Progenitor cell of endocrine pancreas (in vitro differentiated cells): ENCODE measurements around the gene SLC8B1. TPM values are rescaled to one million over a fixed set of nuclear protein-coding genes. Genes with fewer than 3 reads are reported as not detected.

ENCODE experiments used
- DNase-seq: peaks from one replicate; pipeline ENCODE4 v3.0.0; 2021; ENCODE audit warnings: low spot score; ENCODE audit not compliant: unreplicated experiment
- H3K27ac Mint-ChIP-seq: 2 replicates; pipeline ENCODE4 v1.8.0; 2021; ENCODE audit warnings: mild to moderate bottlenecking, moderate library complexity, mixed read lengths
- H3K27me3 Mint-ChIP-seq: 2 replicates; pipeline ENCODE4 v1.8.0; 2021; ENCODE audit warnings: mixed read lengths
- H3K36me3 Mint-ChIP-seq: 2 replicates; pipeline ENCODE4 v1.8.0; 2022; ENCODE audit warnings: mixed read lengths; ENCODE audit not compliant: insufficient read depth
- H3K4me1 Mint-ChIP-seq: 2 replicates; pipeline ENCODE4 v1.8.0; 2021; ENCODE audit warnings: low read depth, mixed read lengths
- H3K4me3 Mint-ChIP-seq: 2 replicates; pipeline ENCODE4 v1.8.0; 2021; ENCODE audit warnings: low read depth, mild to moderate bottlenecking, moderate library complexity, mixed read lengths
- H3K9me3 Mint-ChIP-seq: 2 replicates; pipeline ENCODE4 v1.8.0; 2021; ENCODE audit warnings: low read depth, mixed read lengths
- CTCF ChIP-seq: fragments of 200-600 bp; sonication (generic); IDR thresholded peaks from one replicate; pipeline ENCODE4 v1.5.0; 2021; ENCODE audit warnings: antibody characterized with exemption, mild to moderate bottlenecking; ENCODE audit not compliant: unreplicated experiment
- total RNA-seq: library from RNA; stranded (reverse); gene quantifications from 2 replicates; pipeline ENCODE4 v1.2.1, GENCODE V29; 2021

Gene SLC8B1
- total RNA-seq, 1 donor from 2014 or later = 9.8 TPM

GRCh38 chr12:113257564-113257963, 77.3 kb downstream of the SLC8B1 start:
- Mint-ChIP-seq H3K4me3 (no peak overlapping the region), H3K27ac (no peak overlapping the region), H3K9me3 (peaks cover 10% of the 10 kb centered on the region), H3K4me1 (peaks cover 16% of the 10 kb centered on the region), H3K36me3 (peaks cover 5% of the 10 kb centered on the region), H3K27me3 (no peaks in the 10 kb centered on the region)
- TF ChIP-seq CTCF = no peak
- no peak for DNase-seq

GRCh38 chr12:113254298-113254697, 80.6 kb downstream of the SLC8B1 start:
- no peak for DNase-seq

GRCh38 chr12:113253532-113254285, 81.2 kb downstream of the SLC8B1 start:
- DNase-seq = no peak
- peaks cover 10% of the 10 kb centered on the region for H3K9me3 Mint-ChIP-seq
- peaks cover 5% of the 10 kb centered on the region for H3K36me3 Mint-ChIP-seq
- no peak for TF ChIP-seq CTCF
- H3K27me3 Mint-ChIP-seq = no peaks in the 10 kb centered on the region
- H3K4me3 Mint-ChIP-seq = no peak overlapping the region
- peaks cover 2% of the 10 kb centered on the region for H3K4me1 Mint-ChIP-seq
- H3K27ac Mint-ChIP-seq = no peak overlapping the region

More at GRCh38 chr12:113254298-113254697, 80.6 kb downstream of the SLC8B1 start:
- H3K36me3 Mint-ChIP-seq = peaks cover 5% of the 10 kb centered on the region
- H3K27me3 Mint-ChIP-seq = no peaks in the 10 kb centered on the region
- no peak for TF ChIP-seq CTCF
- H3K4me3 Mint-ChIP-seq = no peak overlapping the region
- H3K9me3 Mint-ChIP-seq = peaks cover 10% of the 10 kb centered on the region
- H3K4me1 Mint-ChIP-seq = peaks cover 3% of the 10 kb centered on the region
- H3K27ac Mint-ChIP-seq = no peak overlapping the region

GRCh38 chr12:113252494-113252893, 82.4 kb downstream of the SLC8B1 start:
- peaks cover 5% of the 10 kb centered on the region for H3K36me3 Mint-ChIP-seq
- no peak for DNase-seq
- peaks cover 14% of the 10 kb centered on the region for H3K4me1 Mint-ChIP-seq
- peaks cover 10% of the 10 kb centered on the region for H3K9me3 Mint-ChIP-seq
- H3K27me3 Mint-ChIP-seq = no peaks in the 10 kb centered on the region
- H3K4me3 Mint-ChIP-seq = no peak overlapping the region
- TF ChIP-seq CTCF = no peak
- H3K27ac Mint-ChIP-seq = no peak overlapping the region

GRCh38 chr12:113251404-113252070, 83.4 kb downstream of the SLC8B1 start:
- Mint-ChIP-seq H3K27ac (no peak overlapping the region), H3K27me3 (no peaks in the 10 kb centered on the region), H3K4me3 (no peak overlapping the region), H3K36me3 (peaks cover 4% of the 10 kb centered on the region), H3K4me1 (peaks cover 20% of the 10 kb centered on the region), H3K9me3 (peaks cover 10% of the 10 kb centered on the region)
- DNase-seq = no peak
- TF ChIP-seq CTCF = no peak
